HT-29 (cell line): Measurements from ENCODE around the gene HYAL3. TPM values are rescaled to one million over a fixed set of nuclear protein-coding genes. Genes with fewer than 3 reads are reported as not detected.

ENCODE experiments used
- DNase-seq: peaks from one replicate; pipeline ENCODE4 v3.0.0-alpha.2; 2015; ENCODE audit warnings: low spot score
- total RNA-seq: library from RNA; depleted of rRNA; stranded (reverse); fragments of >200 nt; shearing (Covaris generic); gene quantifications from 2 replicates; pipeline ENCODE4 v1.2.3, GENCODE V29; 2014; rRNA removed

The HYAL3 gene
- 8.3 and 12.7 TPM in 2 replicates for total RNA-seq

- DNase-seq: peak; percentile 96
Measured at GRCh38 chr3:50298836-50299637, at the start of gene HYAL3, which contains the start of gene NAA80. TSS of gene HYAL3 (minus strand) at chr3:50299405. CDS start at chr3:50295602, 3,803 bp downstream. TSS of gene NAA80 (minus strand) at chr3:50299405. CDS start at chr3:50297463, 1,942 bp downstream.

- DNase-seq: peak; percentile 74
Measured at GRCh38 chr3:50347187-50347813, 48.1 kb upstream of the HYAL3 start.

- peak; percentile 37 for DNase-seq
Measured at GRCh38 chr3:50345586-50346234, 46.5 kb upstream of the HYAL3 start, which contains the start of gene ZMYND10. TSS of gene ZMYND10 (minus strand) at chr3:50345732. CDS start at chr3:50345579, 153 bp downstream.

- DNase-seq: no peak
Measured at GRCh38 chr3:50345008-50345407, 45.8 kb upstream of the HYAL3 start.

GRCh38 chr3:50342813-50343633 lies 43.8 kb upstream of the HYAL3 start:
- DNase-seq: no peak

GRCh38 chr3:50341996-50342650 lies 42.9 kb upstream of the HYAL3 start:
- no peak for DNase-seq

- no peak for DNase-seq
Measured at GRCh38 chr3:50341537-50341936, 42.3 kb upstream of the HYAL3 start.

GRCh38 chr3:50340448-50341329 lies 41.5 kb upstream of the HYAL3 start, which contains the start of gene RASSF1:
TSS of gene RASSF1 (minus strand) at chr3:50340836. CDS start at chr3:50340805, 31 bp downstream.
- DNase-seq: peak; percentile 43

- DNase-seq: no peak
Measured at GRCh38 chr3:50340147-50340447, 40.9 kb upstream of the HYAL3 start.

- no peak for DNase-seq
Measured at GRCh38 chr3:50339485-50340146, 40.4 kb upstream of the HYAL3 start.

GRCh38 chr3:50338965-50339364 lies 39.8 kb upstream of the HYAL3 start:
- DNase-seq: no peak

GRCh38 chr3:50337175-50337861 lies 38.1 kb upstream of the HYAL3 start:
- peak; percentile 90 for DNase-seq

- peak; percentile 42 for DNase-seq
Measured at GRCh38 chr3:50336452-50337174, 37.4 kb upstream of the HYAL3 start.

- no peak for DNase-seq
Measured at GRCh38 chr3:50334339-50335075, 35.3 kb upstream of the HYAL3 start.

- DNase-seq: no peak
Measured at GRCh38 chr3:50333744-50334328, 34.6 kb upstream of the HYAL3 start.

- DNase-seq: no peak
Measured at GRCh38 chr3:50331364-50331907, 32.2 kb upstream of the HYAL3 start.

GRCh38 chr3:50330330-50330729 lies 31.1 kb upstream of the HYAL3 start:
- no peak for DNase-seq
